ENCODE data around the gene UBALD2.

DNA sequence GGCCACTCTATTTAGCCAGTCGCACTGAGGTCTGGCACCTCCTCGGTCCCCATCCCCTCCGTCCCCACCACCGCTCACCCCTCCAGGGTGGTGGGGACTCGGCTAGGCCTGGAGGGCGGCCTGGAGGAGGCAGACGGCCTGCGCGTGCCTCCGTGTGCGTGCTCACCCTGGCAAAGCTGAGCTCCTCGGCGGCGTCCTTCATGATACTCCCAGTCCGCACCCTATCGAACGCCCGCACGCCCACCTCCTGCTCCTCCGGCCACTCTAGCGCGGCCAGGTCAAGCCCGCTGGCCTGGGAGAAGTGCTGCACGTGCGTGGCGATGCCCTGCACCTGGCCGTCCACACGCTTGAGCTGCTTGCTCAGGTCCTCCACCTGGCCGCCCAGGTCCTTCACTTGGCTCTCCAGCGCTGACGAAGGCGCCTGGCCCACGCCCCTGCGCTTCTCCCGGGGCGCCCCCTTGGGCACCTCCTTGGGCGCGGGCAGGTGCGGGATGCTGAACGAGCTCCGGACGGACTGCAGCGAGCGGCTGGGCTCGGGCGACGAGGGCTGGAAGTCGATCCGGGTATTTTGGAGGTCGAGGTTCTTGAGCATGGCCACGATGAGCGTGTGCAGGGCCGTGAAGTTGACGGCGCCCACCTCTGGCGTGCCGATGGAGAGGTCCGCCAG is 42.3 kb downstream of the UBALD2 start:
- TF ChIP-seq MAFK (IDR thresholded peaks at IDR 0.05; ENCODE audit: low read depth, low read length) (no peak), EP300 (IDR thresholded peaks at IDR 0.05; ENCODE audit: borderline replicate concordance in 1 of 2, low read depth in 2 of 2, low read length in 2 of 2) (no peak), POLR2A (IDR thresholded peaks at IDR 0.05; ENCODE audit: control extremely low read depth in 1 of 2, low read depth in 2 of 2, low read length in 2 of 2) (no peak), CEBPB (IDR thresholded peaks at IDR 0.05; ENCODE audit: low read depth, low read length) (no peak), RAD21 (IDR thresholded peaks at IDR 0.05 in 1 of 2, conservative IDR thresholded peaks at IDR 0.05 in 1 of 2; ENCODE audit: low read depth in 2 of 2, low read length in 2 of 2) (no peak), TCF12 (IDR thresholded peaks at IDR 0.05; ENCODE audit: low read depth, low read length) (no peak), ZNF274 (IDR thresholded peaks at IDR 0.05; ENCODE audit: borderline replicate concordance, extremely low read depth, low read length) (no peak), POLR2AphosphoS5 (IDR thresholded peaks at IDR 0.05; ENCODE audit: low read depth, low read length) (no peak), EZH2 (IDR thresholded peaks at IDR 0.05; ENCODE audit: low read depth, low read length, severe bottlenecking) (no peak), CHD2 (IDR thresholded peaks at IDR 0.05; ENCODE audit: low read length) (no peak), SRF (IDR thresholded peaks at IDR 0.05; ENCODE audit: low read depth, low read length) (no peak), CREB1 (IDR thresholded peaks at IDR 0.05) (no peak)
- TF ChIP-seq, protein P1, sequence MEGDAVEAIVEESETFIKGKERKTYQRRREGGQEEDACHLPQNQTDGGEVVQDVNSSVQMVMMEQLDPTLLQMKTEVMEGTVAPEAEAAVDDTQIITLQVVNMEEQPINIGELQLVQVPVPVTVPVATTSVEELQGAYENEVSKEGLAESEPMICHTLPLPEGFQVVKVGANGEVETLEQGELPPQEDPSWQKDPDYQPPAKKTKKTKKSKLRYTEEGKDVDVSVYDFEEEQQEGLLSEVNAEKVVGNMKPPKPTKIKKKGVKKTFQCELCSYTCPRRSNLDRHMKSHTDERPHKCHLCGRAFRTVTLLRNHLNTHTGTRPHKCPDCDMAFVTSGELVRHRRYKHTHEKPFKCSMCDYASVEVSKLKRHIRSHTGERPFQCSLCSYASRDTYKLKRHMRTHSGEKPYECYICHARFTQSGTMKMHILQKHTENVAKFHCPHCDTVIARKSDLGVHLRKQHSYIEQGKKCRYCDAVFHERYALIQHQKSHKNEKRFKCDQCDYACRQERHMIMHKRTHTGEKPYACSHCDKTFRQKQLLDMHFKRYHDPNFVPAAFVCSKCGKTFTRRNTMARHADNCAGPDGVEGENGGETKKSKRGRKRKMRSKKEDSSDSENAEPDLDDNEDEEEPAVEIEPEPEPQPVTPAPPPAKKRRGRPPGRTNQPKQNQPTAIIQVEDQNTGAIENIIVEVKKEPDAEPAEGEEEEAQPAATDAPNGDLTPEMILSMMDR (IDR thresholded peaks at IDR 0.05; ENCODE audit: control extremely low read depth in 1 of 3, insufficient read depth in 1 of 3, low read depth in 1 of 3, low read length in 3 of 3), result no peak

All from H1 (cell line).